HepG2 (cell line): ENCODE data around the gene MRPL58. TPM values are rescaled to one million over a fixed set of nuclear protein-coding genes. Genes with fewer than 3 reads are reported as not detected.

ENCODE experiments used
- ATAC-seq: fragments of 200-7000 bp; cut with Tn5 transposase; 3 replicates; pipeline ENCODE4 v1.9.1; 2020; ENCODE audit warnings: mild to moderate bottlenecking, moderate library complexity
- BruUV-seq: library from RNA; stranded (reverse); fragments of 400-500 nt; replicated peaks from 2 replicates; lab custom pipeline; 2021; lab: Mats Ljungman, UMichigan
- CTCF ChIA-PET: fragments of 300-600 bp; formaldehyde crosslinking; extraction: SDS; loops from one replicate; lab custom pipeline; 2021; ENCODE audit warnings: low total read pairs, inconsistent platforms, low intra/inter-chr PET ratio; lab: Yijun Ruan, JAX
- POLR2A ChIA-PET: fragments of 350-600 bp; sonication (Branson Sonifier 250); formaldehyde crosslinking; loops from one replicate; lab custom pipeline; 2020; ENCODE audit warnings: antibody characterized with exemption, inconsistent platforms; lab: Yijun Ruan, JAX
- DNase-seq: peaks from one replicate; pipeline ENCODE4 v3.0.0-alpha.2; 2015; ENCODE audit warnings: low spot score
- FAIRE-seq: peaks from 3 replicates; lab custom pipeline; 2011; peaks lifted over from hg19 to GRCh38; lab: Jason Lieb, UNC
- H2AFZ ChIP-seq: one replicate; pipeline ENCODE4 v1.6.1; 2011; ENCODE audit warnings: low read length, inconsistent platforms
- H3K27ac ChIP-seq: fragments of 300-600 bp; 3 replicates; pipeline ENCODE4 v1.8.0; 2011; ENCODE audit warnings: mixed run types, mild to moderate bottlenecking, mixed read lengths, low read length, inconsistent platforms; ENCODE audit not compliant: insufficient read depth; ENCODE audit errors: extremely low read length
- H3K27me3 ChIP-seq, 2 experiments: fragments of 200-600 bp in 1 of 2; 2 replicates in 1 of 2; 3 replicates in 1 of 2; pipeline versions ENCODE4 v1.6.0 to v1.8.0; 2011; ENCODE audit warnings: low read length in 2 of 2, mild to moderate bottlenecking in 2 of 2, moderate library complexity in 2 of 2, inconsistent platforms in 1 of 2; ENCODE audit not compliant: insufficient read depth in 2 of 2, control insufficient read depth in 1 of 2
- H3K36me3 ChIP-seq, 2 experiments: fragments of 200-600 bp in 1 of 2; replicated peaks in 1 of 2; 2 replicates in 1 of 2; 3 replicates in 1 of 2; pipeline versions ENCODE4 v1.5.1 to v1.8.0; 2011; ENCODE audit warnings: low read length in 2 of 2, inconsistent platforms in 1 of 2; ENCODE audit not compliant: insufficient read depth in 2 of 2, control insufficient read depth in 1 of 2
- H3K4me1 ChIP-seq: 2 replicates; pipeline ENCODE4 v1.5.1; 2012; ENCODE audit warnings: low read length, inconsistent platforms; ENCODE audit not compliant: insufficient read depth
- H3K4me2 ChIP-seq: 2 replicates; pipeline ENCODE4 v1.6.0; 2011; ENCODE audit warnings: low read depth, low read length, inconsistent platforms
- H3K4me3 ChIP-seq, 3 experiments: fragments of 200-600 bp in 1 of 3; sonication (generic), shearing (Covaris generic) in 1 of 3; replicated peaks in 1 of 3; 2 replicates each; pipeline ENCODE4 v1.5.1; 2011 to 2016; ENCODE audit warnings: low read length in 3 of 3, inconsistent platforms in 2 of 3, low read depth in 2 of 3, mild to moderate bottlenecking in 2 of 3, control low read depth in 1 of 3, mixed read lengths in 1 of 3; ENCODE audit not compliant: insufficient read depth in 1 of 3
- H3K79me2 ChIP-seq: one replicate; pipeline ENCODE4 v1.6.1; 2011; ENCODE audit warnings: low read length, inconsistent platforms; ENCODE audit not compliant: insufficient read depth
- H3K9ac ChIP-seq: 2 replicates; pipeline ENCODE4 v1.6.0; 2011; ENCODE audit warnings: mild to moderate bottlenecking, low read depth, low read length, inconsistent platforms; ENCODE audit not compliant: insufficient read depth
- H3K9me3 ChIP-seq: 2 replicates; pipeline ENCODE4 v1.5.1; 2012; ENCODE audit warnings: mild to moderate bottlenecking, low read length
- H4K20me1 ChIP-seq: 2 replicates; pipeline ENCODE4 v1.6.0; 2011; ENCODE audit warnings: inconsistent platforms, mild to moderate bottlenecking, low read length, moderate library complexity; ENCODE audit not compliant: insufficient read depth
- CCAR2 ChIP-seq: fragments of 200-400 bp; formaldehyde crosslinking; optimal IDR thresholded peaks from 2 replicates; pipeline ENCODE3; 2018; ENCODE audit warnings: low read depth, mild to moderate bottlenecking, low read length, moderate library complexity
- DZIP1 ChIP-seq: sonication (generic); formaldehyde crosslinking; IDR thresholded peaks from 2 replicates; pipeline ENCODE4 v1.5.0; 2020; ENCODE audit warnings: mild to moderate bottlenecking, missing genetic modification reagents
- GMEB1 ChIP-seq: sonication (generic); formaldehyde crosslinking; IDR thresholded peaks from 2 replicates; pipeline ENCODE4 v1.5.1; 2020; ENCODE audit warnings: missing genetic modification reagents, mild to moderate bottlenecking, borderline replicate concordance
- HES4 ChIP-seq: sonication (generic); formaldehyde crosslinking; IDR thresholded peaks from 2 replicates; pipeline ENCODE4 v1.9.0; 2021; ENCODE audit warnings: mild to moderate bottlenecking, missing genetic modification reagents, borderline replicate concordance
- HNRNPL ChIP-seq: fragments of 200-400 bp; formaldehyde crosslinking; IDR thresholded peaks from 2 replicates; pipeline ENCODE4 v1.6.1; 2017; ENCODE audit warnings: mild to moderate bottlenecking, low read depth, low read length
- IKZF1 ChIP-seq: fragments of 450-650 bp; IDR thresholded peaks from 2 replicates; pipeline ENCODE4 v1.7.1; 2016
- SIN3A ChIP-seq: IDR thresholded peaks from 2 replicates; pipeline ENCODE4 v1.6.1; 2011; ENCODE audit warnings: low read depth, mild to moderate bottlenecking, control low read depth, low read length, borderline replicate concordance
- ZNF318 ChIP-seq: sonication (generic); formaldehyde crosslinking; IDR thresholded peaks from 2 replicates; pipeline ENCODE4 v1.4.0; 2020; ENCODE audit warnings: mild to moderate bottlenecking, missing genetic modification reagents
- ZNF460 ChIP-seq: sonication (generic); formaldehyde crosslinking; IDR thresholded peaks from 2 replicates; pipeline ENCODE4 v1.5.1; 2020; ENCODE audit warnings: missing genetic modification reagents, mild to moderate bottlenecking, borderline replicate concordance
- WGBS: methylation state at CpG from one replicate; pipeline ENCODE4 v1.1.6; 2017; ENCODE audit warnings: low lambda C conversion rate; 5-methylcytosine and 5-hydroxymethylcytosine counted together
- in situ Hi-C: cut with HindIII; loops from 2 replicates; pipeline ENCODE4 v1.10.0; 2017; ENCODE audit warnings: low pct_unique_long_range_greater_than_20kb; ENCODE audit not compliant: extremely low pct_ligation_motif_present
- intact Hi-C: fragments of 100-400 bp; cut with micrococcal nuclease; formaldehyde crosslinking; loops from one replicate; pipeline ENCODE4 v1.10.0; 2022; ENCODE audit not compliant: unreplicated experiment
- polyA plus RNA-seq, 8 experiments: library from polyadenylated mRNA; depleted of rRNA in 3 of 8; stranded (reverse) in 7 of 8; unstranded in 1 of 8; fragments of >200 nt; fragmentation: Illumina TruSeq in 4 of 8; extraction: Trizol in 4 of 8; gene quantifications; 2 replicates each; pipeline versions ENCODE4 v1.2.1 to v1.2.3, GENCODE V29; 2011 to 2016; ENCODE audit warnings: low read depth in 4 of 8, missing spikeins in 1 of 8, mixed read lengths in 1 of 8; ENCODE audit not compliant: insufficient read depth in 1 of 8
- total RNA-seq, 5 experiments: library from RNA; depleted of rRNA; stranded (reverse); fragments of >200 nt; fragmentation: Illumina TruSeq; extraction: Trizol; gene quantifications; 2 replicates each; pipeline ENCODE4 v1.2.3, GENCODE V29; 2016; ENCODE audit warnings: low read depth in 1 of 5
- TF ChIP-seq, protein P1 (sequence below): sonication (generic); formaldehyde crosslinking; IDR thresholded peaks from 2 replicates; pipeline ENCODE4 v1.8.0; 2022; ENCODE audit warnings: mild to moderate bottlenecking, missing genetic modification reagents; ENCODE audit not compliant: insufficient replicate concordance

The MRPL58 gene
- total and polyA plus RNA-seq, 2 of the 13 experiments (the other 11 are each of a cell fraction or from before 2014, with no cell fraction given) = 44.9 to 68.9 TPM

DNA sequence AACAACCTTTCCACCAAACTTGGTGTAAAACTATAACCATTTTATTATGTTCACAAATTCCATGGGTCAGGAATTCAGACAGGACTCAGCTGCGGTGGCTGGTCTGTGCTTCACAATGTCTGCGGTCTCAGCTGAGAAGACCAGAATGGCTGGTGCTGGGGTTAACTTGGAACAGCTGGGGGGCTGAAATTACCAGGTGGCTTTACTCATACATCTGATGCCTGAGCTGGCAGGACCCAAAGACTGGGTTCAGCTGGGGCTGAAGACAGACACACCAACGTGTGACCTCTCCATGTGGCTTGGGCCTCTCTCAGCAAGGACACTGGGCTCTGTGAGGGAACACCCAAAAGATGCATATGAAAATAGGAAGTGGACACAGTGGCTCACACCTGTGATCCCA is 34.2 kb upstream of the MRPL58 start:
- POLR2A ChIA-PET = interaction anchor here (0.9 kb wide), 1 partner anchor 9 kb away, joined by 3 read pairs; the partner anchor contains the start of gene CDR2L
- no peak overlapping the region for H2AFZ ChIP-seq
- no peak overlapping the region for H3K4me2 ChIP-seq
- FAIRE-seq (no peak), ATAC-seq (no peak), DNase-seq (no peak)
- WGBS = 3% methylated on average over 3 of the region's 3 CpGs
- no peak overlapping the region for H3K27ac ChIP-seq
- no peaks in the 10 kb centered on the region for H4K20me1 ChIP-seq
- no peaks in the 10 kb centered on the region for H3K9me3 ChIP-seq
- intact Hi-C loops = no loop called here
- no peaks in the 10 kb centered on the region for H3K79me2 ChIP-seq
- peaks cover 2 to 40% of the 10 kb centered on the region in 2 experiments; a peak in 4 of 5 replicates for H3K27me3 ChIP-seq
- peaks cover 38% of the 10 kb centered on the region for H3K4me1 ChIP-seq
- BruUV-seq = no TSS peak
- in situ Hi-C loops = no loop called here
- no peak overlapping the region for H3K9ac ChIP-seq
- H3K36me3 ChIP-seq = no peaks in the 10 kb centered on the region
- CTCF ChIA-PET = no interaction called here
- no peak overlapping the region for H3K4me3 ChIP-seq
- TF ChIP-seq ZNF318 (no peak), HNRNPL (no peak), GMEB1 (CRISPR knock-in tag) (no peak), SIN3A (no peak), CCAR2 (no peak), DZIP1 (no peak), HES4 (CRISPR knock-in tag) (no peak), IKZF1 (no peak), ZNF460 (CRISPR knock-in tag) (no peak)
- TF ChIP-seq, protein P1, sequence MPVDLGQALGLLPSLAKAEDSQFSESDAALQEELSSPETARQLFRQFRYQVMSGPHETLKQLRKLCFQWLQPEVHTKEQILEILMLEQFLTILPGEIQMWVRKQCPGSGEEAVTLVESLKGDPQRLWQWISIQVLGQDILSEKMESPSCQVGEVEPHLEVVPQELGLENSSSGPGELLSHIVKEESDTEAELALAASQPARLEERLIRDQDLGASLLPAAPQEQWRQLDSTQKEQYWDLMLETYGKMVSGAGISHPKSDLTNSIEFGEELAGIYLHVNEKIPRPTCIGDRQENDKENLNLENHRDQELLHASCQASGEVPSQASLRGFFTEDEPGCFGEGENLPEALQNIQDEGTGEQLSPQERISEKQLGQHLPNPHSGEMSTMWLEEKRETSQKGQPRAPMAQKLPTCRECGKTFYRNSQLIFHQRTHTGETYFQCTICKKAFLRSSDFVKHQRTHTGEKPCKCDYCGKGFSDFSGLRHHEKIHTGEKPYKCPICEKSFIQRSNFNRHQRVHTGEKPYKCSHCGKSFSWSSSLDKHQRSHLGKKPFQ (CRISPR knock-in tag) = no peak
